Measurements from ENCODE around the gene XYLT2.

DNA sequence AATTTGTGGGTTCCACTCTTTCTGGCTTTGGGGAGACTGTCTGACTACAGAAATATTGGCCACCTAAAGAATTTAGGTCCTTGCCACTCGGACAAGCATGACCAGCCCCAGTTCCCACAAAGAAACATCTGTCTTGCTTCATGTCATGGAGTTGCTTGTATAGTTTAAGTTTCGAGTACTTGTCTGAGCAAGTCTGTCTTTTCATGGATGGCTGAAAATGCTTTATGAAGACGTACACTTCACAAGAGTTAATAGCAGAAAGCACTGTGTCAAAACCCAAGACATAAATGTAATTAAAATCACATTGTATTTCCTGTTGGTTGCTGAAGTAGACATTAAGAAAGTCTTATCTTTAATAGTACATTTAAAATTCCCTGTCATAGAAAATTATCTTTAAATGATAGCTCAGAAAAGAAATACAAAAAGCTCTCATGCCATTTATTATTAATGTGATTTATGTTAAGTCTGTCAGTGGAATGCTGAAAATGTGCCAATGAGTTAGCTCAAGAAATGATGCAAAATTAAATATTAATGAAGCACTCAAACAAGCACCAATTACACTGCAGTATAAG lies 29.8 kb upstream of the XYLT2 start:
- TF ChIP-seq, protein P1, sequence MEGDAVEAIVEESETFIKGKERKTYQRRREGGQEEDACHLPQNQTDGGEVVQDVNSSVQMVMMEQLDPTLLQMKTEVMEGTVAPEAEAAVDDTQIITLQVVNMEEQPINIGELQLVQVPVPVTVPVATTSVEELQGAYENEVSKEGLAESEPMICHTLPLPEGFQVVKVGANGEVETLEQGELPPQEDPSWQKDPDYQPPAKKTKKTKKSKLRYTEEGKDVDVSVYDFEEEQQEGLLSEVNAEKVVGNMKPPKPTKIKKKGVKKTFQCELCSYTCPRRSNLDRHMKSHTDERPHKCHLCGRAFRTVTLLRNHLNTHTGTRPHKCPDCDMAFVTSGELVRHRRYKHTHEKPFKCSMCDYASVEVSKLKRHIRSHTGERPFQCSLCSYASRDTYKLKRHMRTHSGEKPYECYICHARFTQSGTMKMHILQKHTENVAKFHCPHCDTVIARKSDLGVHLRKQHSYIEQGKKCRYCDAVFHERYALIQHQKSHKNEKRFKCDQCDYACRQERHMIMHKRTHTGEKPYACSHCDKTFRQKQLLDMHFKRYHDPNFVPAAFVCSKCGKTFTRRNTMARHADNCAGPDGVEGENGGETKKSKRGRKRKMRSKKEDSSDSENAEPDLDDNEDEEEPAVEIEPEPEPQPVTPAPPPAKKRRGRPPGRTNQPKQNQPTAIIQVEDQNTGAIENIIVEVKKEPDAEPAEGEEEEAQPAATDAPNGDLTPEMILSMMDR (IDR thresholded peaks at IDR 0.05), result no peak
- TF ChIP-seq, protein P2, sequence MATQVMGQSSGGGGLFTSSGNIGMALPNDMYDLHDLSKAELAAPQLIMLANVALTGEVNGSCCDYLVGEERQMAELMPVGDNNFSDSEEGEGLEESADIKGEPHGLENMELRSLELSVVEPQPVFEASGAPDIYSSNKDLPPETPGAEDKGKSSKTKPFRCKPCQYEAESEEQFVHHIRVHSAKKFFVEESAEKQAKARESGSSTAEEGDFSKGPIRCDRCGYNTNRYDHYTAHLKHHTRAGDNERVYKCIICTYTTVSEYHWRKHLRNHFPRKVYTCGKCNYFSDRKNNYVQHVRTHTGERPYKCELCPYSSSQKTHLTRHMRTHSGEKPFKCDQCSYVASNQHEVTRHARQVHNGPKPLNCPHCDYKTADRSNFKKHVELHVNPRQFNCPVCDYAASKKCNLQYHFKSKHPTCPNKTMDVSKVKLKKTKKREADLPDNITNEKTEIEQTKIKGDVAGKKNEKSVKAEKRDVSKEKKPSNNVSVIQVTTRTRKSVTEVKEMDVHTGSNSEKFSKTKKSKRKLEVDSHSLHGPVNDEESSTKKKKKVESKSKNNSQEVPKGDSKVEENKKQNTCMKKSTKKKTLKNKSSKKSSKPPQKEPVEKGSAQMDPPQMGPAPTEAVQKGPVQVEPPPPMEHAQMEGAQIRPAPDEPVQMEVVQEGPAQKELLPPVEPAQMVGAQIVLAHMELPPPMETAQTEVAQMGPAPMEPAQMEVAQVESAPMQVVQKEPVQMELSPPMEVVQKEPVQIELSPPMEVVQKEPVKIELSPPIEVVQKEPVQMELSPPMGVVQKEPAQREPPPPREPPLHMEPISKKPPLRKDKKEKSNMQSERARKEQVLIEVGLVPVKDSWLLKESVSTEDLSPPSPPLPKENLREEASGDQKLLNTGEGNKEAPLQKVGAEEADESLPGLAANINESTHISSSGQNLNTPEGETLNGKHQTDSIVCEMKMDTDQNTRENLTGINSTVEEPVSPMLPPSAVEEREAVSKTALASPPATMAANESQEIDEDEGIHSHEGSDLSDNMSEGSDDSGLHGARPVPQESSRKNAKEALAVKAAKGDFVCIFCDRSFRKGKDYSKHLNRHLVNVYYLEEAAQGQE (IDR thresholded peaks at IDR 0.05; ENCODE audit: insufficient read depth in 1 of 2, low read depth in 2 of 2, low read length in 1 of 2), result no peak

All from Panc1 (cell line).